Measurements from ENCODE around the gene NAPA.

The NAPA gene

DNA sequence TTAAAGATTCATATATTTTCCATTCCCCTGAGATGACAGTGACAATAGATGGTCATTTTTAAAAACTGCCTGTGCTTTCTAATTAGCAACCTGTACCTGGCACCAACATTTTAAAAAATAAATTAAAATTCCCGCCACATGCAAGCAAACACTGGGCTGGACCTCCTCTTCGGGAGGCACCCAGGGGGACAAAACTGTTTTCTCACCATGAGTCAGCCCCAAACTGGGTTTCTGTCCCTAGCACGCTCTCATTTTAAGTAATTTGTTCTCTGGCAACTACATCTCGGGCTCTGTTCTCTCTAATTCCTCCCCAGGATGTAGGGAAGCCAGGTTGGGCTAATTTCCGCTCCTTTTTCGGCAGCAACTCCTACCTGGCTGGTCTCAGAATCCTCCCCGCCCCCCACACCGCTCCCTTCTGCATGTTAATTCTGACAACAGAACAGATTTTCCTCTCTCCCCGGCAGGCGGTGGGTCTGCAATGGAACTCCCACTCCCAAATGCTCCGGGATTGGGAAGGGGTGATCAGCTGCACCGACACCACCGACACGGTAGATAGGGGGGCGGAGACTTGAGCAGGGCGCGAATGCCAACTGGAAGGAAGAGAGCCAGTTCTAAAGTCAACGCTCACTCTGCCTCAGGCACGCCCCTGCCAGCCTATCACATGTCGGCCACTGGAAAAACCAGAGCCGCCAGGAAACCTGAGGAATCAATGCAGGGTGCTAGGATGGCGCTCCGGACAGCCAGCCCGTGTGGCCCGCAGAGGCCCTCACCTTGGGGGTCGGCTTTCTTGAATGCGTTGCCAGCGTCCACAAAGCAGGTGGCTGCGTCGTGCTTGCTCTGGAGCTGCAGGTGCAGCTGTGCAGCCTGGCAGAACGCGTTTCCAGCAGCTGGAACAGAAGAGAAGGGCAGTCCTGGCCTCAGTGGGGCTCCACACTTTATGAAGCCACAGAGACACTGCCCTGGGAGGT is 14.7 kb downstream of the NAPA start:
- DNase-seq (ENCODE audit: low spot score): no peak

- no peak for DNase-seq (ENCODE audit: low spot score)
Observed at GRCh38 chr19:47499371-47499770, 15.5 kb downstream of the NAPA start.

GRCh38 chr19:47498561-47498960 is 16.3 kb downstream of the NAPA start:
- no peak for DNase-seq (ENCODE audit: low spot score)

- no peak for DNase-seq (ENCODE audit: low spot score)
Observed at GRCh38 chr19:47497821-47498520, 16.9 kb downstream of the NAPA start.

DNA sequence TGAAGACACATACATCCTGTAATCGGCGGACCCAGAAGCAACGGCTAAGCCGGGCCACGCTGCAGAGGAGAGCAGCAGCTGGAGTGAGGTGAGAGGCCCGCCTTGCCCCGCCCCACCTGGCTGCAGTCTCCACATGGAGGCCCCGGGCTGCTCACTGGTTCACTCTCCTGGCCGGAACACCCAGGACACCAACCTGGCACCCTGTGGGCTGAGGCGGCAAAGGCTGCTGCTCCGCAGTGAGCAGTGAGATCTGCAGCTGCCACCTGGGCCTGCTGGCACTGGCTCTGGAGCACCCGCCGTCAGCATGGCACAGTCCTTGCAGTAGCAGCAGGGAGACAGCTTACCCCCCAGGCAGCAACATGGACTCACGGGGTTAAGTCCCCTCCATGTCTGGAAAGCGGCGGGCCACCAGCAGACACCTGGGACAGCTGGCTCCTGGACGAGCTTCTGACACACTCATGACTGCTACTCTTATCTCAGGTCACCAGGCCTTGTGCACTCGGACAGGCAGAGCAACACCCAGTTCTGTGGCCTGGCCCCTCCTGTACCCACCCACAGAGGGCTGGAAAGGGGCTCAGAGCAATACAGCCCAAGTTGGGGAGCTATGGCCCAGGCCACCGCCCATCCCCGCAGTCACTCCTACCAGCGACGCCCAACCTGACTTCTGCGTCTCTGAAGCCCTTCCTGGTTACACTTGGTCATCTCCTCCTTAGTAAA is 17.7 kb downstream of the NAPA start:
- DNase-seq (ENCODE audit: low spot score): no peak

- no peak for DNase-seq (ENCODE audit: low spot score)
Observed at GRCh38 chr19:47495478-47496372, 19.1 kb downstream of the NAPA start.

DNA sequence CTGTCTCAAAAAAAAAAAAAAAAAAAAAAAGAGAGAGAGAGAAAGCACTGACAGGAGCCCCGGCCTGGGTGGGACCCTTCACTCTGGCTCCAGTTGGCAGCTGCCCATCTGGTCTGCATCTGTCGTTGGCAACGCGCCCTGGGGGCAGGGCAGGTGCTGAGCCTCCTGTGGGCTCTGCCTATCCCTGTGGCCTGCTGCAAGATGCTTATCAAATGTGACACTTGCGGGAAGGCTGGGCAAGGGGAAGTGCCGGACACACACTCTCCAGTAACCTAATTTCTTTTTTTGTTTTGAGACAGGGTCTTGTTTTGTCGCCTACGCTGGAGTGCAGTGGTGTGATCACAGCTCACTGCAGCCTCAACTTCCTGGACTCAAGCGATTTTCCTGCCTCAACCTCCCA is 20.1 kb downstream of the NAPA start:
- no peak for DNase-seq (ENCODE audit: low spot score)

GRCh38 chr19:47494211-47494547 is 20.7 kb downstream of the NAPA start:
- DNase-seq (ENCODE audit: low spot score): no peak

DNA sequence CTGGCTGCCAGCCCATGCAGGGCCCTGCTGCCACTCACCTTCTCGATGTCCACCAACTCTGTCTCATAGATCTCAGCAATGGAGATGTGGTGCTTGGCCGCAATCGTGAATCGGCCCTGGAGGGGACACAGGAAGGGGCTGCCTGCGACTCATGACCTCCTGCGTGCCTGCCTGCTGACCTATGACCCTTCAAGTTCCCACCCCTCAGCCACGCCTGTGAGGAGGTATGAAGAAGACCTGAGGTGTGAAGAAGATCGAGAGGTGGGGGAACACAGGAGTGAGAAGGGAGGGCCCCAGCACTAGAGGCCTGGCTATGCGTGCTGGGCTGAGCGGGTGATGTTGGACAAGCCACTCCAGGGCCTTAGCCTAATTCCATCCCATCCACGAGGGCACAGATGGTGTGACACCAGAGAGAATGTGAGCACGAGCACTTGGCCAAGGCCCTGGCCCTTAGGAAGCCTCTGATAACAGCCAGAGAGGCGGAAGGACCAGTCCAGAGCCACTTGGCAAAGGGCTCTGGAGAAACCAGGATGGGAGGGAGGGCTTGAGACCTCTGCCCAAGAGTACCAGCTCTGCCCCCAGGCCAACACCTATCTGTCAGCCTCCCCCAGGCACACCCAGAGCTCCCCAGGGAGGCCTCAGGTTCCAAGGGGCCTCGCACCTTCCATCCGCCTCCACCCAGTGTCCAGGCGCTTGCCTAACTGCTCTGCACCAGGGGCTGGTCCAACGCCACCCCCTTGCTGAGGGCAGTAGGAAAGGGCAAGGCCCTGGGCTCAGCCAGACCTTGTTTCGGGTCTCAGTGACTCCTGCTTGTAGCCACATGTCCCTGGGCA is 21.3 kb downstream of the NAPA start:
- DNase-seq (ENCODE audit: low spot score): no peak

DNA sequence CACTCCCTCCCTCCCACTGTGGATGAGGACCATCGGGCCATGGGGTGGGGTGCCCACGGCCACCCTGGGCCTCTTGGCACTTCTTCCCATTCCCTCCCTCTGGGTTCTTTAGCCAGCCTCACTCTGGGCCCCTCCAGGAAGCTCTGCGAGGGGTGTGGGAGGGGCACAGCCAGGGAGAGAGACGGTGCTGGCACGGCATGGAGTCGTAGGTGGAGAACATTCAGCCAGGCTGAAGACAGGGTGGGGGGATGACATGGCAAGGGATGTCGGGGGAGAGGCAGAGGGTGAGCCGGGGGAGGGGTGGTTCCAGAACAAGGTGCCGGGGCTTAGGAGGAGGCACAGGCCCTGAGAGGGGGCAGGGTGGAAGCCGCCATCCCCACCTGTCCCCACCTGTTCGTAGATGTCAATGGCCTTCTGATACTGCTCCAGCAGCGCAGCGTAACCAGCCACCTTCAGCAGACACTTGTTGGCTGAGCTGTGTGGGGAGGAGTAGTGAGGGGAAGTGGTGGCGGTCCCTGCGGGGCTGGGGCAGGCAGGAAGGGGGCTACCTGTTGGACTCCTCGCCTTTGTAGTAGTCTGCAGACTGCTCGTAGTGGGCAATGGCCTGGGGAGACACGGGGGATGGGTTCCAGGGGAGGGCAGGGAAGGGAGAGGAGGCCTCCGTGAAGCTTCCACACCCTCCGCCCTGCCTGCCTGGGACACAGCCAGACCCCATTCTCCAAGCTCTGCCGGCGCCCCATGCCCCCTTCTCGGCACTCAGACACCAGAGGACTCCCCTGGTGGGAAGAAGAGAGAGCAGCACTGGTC is 22.1 kb downstream of the NAPA start:
- no peak for DNase-seq (ENCODE audit: low spot score)

DNA sequence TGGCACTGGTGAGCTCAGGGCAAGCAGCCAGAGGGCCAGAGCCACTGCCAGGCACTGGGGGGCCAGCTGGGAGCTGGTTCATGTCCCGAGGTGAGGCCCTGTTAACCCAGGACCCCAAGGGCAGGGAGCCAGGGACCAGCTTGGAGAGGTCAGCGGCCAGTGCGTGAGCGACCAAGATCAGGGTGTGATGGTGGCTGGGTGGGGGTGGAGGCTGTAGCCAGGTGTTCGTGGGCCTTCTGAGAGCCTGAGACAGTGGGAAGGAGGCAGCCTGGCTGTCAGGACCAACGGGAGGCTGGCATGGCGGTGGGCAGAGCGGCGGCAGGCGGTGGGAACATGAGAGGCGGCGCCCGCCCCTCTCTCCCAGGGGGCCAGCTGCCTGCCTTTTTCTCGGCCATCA is 22.7 kb downstream of the NAPA start:
- no peak for DNase-seq (ENCODE audit: low spot score)

DNA sequence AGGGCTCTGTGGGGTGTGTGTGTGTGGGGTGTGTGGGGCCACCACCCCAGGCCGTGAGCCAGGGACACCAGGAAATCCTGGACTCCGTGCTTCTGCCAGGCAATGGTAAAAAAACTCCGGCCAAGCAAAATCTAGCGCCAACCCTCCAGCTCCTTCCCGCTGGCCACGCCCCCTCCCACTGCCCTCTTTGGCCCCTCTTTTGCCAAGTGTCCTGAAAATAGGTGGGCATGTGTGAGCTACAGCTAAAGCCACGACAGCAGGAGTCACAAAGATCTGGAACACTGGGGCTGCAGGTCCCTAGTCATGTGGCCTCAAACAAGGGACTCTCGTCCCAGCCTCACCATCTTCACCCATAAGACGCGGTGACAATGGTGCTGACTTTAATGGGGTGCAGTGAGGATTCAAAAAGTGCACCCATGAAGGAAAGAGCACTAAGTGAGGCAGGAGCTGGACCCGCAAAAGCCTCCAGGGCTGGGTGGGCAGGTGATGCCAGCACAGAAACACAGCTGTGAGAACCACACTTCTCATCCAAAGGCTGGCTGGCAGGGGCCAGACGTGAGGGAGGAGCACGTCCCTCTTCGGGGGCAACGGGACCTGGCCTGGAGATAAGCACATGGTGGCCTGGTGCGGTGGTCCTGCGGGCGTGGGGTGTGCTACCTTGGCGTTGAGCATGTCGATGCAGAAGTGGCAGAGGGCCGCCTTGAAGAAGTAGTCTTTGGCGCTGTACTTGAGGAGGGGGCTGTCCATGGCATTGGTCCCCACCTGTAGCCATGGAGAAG is 23.3 kb downstream of the NAPA start:
- DNase-seq (ENCODE audit: low spot score): no peak

- DNase-seq (ENCODE audit: low spot score): no peak
Observed at GRCh38 chr19:47490847-47491246, 24.0 kb downstream of the NAPA start.

DNA sequence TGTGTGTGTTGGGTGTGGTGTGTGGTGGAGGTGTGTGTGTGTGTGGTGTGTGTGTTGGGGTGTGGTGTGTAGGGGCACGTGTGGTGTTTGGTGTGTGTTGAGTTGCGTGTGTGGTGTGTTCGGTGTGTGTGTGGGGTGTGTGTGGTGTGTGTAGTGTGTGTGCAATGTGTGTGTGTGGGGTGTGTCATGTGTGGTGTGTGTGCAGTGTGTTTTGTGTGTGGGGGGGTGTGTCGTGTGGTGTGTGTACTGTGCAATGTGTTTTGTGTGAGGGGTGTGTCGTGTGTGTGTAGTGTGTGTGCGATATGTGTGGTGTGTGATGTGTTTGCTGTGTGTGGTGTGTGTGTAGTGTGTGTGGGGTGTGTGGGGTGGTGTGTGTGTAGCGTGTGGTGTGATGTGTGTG is 24.8 kb downstream of the NAPA start:
- no peak for DNase-seq (ENCODE audit: low spot score)

DNA sequence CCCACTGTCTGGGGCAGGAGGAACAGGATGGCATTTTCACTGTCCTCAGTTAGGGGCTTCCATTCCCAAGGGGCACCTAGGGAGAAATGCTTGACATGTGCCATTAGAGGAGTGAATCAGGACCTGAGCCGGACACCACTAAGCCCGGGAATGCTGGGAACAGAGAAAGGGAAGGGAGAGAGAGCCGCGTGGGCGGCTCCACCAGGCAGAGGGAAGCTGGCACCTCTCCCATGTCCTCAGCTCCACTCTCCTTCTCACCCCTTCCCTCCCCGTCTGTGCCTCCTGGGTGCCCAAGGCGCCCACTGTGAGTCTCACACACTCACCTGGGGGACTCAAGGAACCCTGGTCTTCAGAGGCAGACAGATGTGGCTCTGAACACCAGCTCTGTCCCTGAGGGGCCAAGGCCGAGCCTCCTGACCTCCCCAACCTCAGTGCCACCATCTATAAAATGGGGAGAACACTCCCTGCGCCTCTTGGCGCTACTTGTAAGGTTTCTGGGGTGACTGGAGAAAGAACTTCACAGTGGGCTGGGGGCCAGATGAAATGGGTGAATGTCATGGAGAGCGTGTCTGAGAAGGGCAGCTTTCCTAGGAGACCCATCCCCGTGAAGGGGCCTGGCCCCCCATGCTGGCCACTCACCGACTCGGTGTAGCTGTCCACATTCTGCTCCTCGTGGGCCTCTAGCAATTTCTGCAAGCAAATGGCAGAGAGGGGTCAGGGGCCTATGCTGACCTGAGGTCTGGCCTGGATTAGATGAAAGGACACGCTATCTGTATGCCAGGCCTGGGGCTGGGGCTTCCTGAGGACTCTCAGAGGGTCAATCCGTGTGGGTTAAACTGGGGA is 25.6 kb downstream of the NAPA start:
- no peak for DNase-seq (ENCODE audit: low spot score)

- no peak for DNase-seq (ENCODE audit: low spot score)
Observed at GRCh38 chr19:47487551-47488515, 27.0 kb downstream of the NAPA start.

- DNase-seq (ENCODE audit: low spot score): no peak
Observed at GRCh38 chr19:47486900-47487299, 28.0 kb downstream of the NAPA start.
